GM18502 (cell line): ENCODE results near the gene ARPP19.
"Not testable (repeated sequence)": the region's sequence is repeated elsewhere in the genome, so short reads cannot be mapped to it uniquely, and the experiment has no call there.

Source experiments
- ATAC-seq: cut with Tn5 transposase; IDR thresholded peaks from one replicate; pipeline ENCODE4 v1.9.1; 2021; ENCODE audit warnings: mild to moderate bottlenecking; ENCODE audit not compliant: unreplicated experiment, poor library complexity

Gene ARPP19

GRCh38 chr15:52552303-52552702 lies 16.5 kb downstream of the ARPP19 start:
- no peak for ATAC-seq

DNA sequence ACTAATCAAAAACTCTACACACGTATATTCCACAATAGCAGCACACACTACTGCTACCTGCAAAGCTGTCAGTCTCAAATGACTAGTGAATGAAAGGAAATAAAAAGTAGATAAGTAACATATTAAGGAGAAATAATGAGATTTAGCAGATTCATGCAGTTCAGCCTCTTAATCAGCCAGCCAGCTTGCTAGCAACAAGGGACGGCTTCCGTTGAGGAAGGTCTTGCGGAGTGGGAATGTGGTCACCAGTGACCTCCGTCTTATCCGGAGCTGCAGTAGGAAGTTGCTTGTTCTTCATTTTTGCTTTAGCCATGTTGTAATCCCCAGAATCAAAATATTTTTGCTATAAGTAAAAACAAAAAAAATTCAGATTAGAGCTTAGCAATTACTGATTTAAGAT lies 17.1 kb downstream of the ARPP19 start:
- ATAC-seq, result no peak

- not testable (repeated sequence) for ATAC-seq
Measured at GRCh38 chr15:52551186-52551585, 17.6 kb downstream of the ARPP19 start.

- no peak for ATAC-seq
Measured at GRCh38 chr15:52546031-52546751, 22.6 kb downstream of the ARPP19 start.

GRCh38 chr15:52540374-52541012 lies 28.3 kb downstream of the ARPP19 start:
- no peak for ATAC-seq

- no peak for ATAC-seq
Measured at GRCh38 chr15:52537459-52537858, 31.4 kb downstream of the ARPP19 start.

DNA sequence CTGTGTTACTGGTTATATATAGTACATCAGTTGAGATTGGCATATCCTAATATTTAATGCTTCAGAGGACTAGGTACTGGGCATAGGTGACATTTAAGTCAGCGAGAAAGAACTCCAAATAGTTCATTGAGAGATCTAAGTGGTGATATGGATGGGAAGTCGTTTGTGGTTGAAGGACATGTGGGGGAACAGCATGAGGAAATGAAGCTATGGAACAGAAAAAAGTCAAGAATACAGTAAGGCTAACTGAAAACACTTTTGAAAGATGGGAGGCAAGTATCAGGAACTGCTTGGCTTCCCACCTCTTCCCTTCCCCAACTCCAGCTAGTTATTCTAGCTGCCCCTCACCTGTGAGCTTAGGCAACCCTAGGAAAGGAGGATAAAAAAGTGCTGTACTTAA lies 36.4 kb downstream of the ARPP19 start:
- no peak for ATAC-seq

DNA sequence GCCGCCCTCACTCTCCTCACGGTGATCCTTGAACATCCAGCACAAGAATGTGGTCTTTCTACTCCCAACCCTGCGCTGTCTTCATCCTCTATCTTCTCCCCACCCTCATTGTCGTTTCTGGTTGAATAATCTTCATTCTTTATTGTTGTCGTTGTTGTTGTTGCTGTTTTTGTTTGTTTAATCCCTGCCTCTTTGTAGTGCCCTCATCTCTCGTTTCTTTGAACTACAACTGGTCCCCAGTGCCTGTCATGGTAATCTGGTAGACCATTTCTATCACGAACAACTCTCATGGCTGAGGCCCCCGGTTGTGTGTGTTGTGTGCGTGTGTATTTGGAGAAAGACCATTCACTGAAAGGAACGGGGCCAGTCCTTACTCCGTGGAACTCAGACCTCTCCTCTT lies 38.9 kb downstream of the ARPP19 start:
- ATAC-seq, result no peak

GRCh38 chr15:52529341-52529924 lies 39.4 kb downstream of the ARPP19 start:
- no peak for ATAC-seq

GRCh38 chr15:52528564-52529340 lies 40.1 kb downstream of the ARPP19 start, which contains the start of gene MYO5A:
MYO5A (minus strand) TSS chr15:52528880; CDS start chr15:52528806, 74 bp downstream.
- ATAC-seq, result peak; percentile 87

DNA sequence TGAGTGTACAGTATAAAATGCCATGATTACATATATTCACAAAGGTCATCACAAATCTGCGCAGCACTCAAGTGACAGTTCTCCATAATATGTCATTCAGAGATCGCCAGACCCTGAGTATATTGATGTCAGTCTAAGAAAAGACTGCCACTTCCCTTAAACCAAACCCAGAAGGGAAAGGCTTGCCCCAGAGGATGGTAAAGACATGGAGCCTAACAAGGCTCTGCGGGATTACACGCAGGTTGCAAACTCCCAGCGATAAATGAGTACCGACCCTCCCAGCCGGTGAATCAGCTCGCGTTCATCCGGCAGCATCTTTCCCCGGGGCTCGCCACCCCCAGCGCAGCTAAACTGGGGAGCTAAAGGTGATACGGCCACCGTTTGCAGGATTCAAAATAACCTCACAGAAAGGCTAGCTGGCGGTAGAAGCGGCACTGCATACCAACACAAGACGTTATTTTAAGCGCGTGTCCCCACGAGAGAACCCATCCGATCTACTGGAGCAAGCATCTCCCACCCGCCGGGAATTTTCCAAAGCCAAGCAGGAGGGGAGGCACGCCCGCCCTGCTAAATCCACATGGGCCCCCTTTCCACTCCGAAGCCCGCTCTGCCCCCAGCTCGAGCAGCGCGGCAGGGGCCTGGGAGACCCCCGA lies 40.8 kb downstream of the ARPP19 start:
- ATAC-seq, result peak; percentile 2

GRCh38 chr15:52527196-52527910 lies 41.5 kb downstream of the ARPP19 start:
- no peak for ATAC-seq

GRCh38 chr15:52524223-52525136 lies 44.4 kb downstream of the ARPP19 start:
- no peak for ATAC-seq

GRCh38 chr15:52523647-52524046 lies 45.2 kb downstream of the ARPP19 start:
- no peak for ATAC-seq

GRCh38 chr15:52523192-52523591 lies 45.6 kb downstream of the ARPP19 start:
- no peak for ATAC-seq

GRCh38 chr15:52521682-52522081 lies 47.1 kb downstream of the ARPP19 start:
- ATAC-seq, result no peak

DNA sequence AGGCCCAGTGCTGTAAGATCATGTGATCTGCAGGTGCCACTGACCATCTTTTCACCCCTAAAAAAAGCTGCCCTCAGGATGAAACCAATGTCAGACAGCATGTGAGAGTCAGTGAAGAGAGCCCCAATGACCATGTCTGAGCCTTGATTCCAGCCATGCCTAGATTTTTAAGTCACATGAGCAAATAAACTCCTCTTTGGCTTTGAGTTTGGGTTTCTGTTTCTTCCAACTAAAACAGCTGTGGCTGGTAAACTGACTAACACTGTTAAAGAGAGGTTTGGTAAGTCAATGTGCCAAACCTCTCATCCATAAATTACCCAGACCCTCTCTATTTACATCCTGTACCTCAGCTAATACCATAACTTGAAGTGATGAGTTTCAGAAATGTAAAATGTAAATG lies 48.4 kb downstream of the ARPP19 start:
- no peak for ATAC-seq

GRCh38 chr15:52518487-52519371 lies 50.1 kb downstream of the ARPP19 start:
- no peak for ATAC-seq
